Panc1 (cell line): ENCODE data around the gene RASGRP3. TPM values are rescaled to one million over a fixed set of nuclear protein-coding genes. Genes with fewer than 3 reads are reported as not detected.

ENCODE experiments used
- ATAC-seq: fragments of 200-7000 bp; cut with Tn5 transposase; 2 replicates; pipeline ENCODE4 v1.9.1; 2020; ENCODE audit warnings: mild to moderate bottlenecking, moderate library complexity
- BruUV-seq: library from RNA; stranded (reverse); fragments of 400-500 nt; replicated peaks from 2 replicates; lab custom pipeline; 2021; lab: Mats Ljungman, UMichigan
- CTCF ChIA-PET: fragments of 300-600 bp; sonication (Branson Sonifier 250); formaldehyde crosslinking; loops from one replicate; lab custom pipeline; 2022; ENCODE audit warnings: antibody characterized with exemption; lab: Charles Lee
- POLR2A ChIA-PET: fragments of 300-600 bp; sonication (Branson Sonifier 250); formaldehyde crosslinking; loops from one replicate; lab custom pipeline; 2022; ENCODE audit warnings: antibody characterized with exemption; lab: Charles Lee
- DNase-seq: peaks from one replicate; pipeline ENCODE4 v3.0.0-alpha.2; 2010; ENCODE audit warnings: low read depth, low spot score
- H3K27ac ChIP-seq: 2 replicates; pipeline ENCODE4 v1.5.1; 2011; ENCODE audit warnings: mild to moderate bottlenecking, low read length, inconsistent platforms
- H3K27me3 ChIP-seq: fragments of 200-500 bp; sonication (Bioruptor generic); 2 replicates; pipeline ENCODE4 v1.6.0; 2014; ENCODE audit warnings: low read length, inconsistent platforms; ENCODE audit not compliant: control insufficient read depth, insufficient read depth
- H3K36me3 ChIP-seq: fragments of 200-500 bp; sonication (Bioruptor generic); 2 replicates; pipeline ENCODE4 v1.5.1; 2014; ENCODE audit warnings: inconsistent platforms, mild to moderate bottlenecking, low read length, moderate library complexity; ENCODE audit not compliant: control insufficient read depth, insufficient read depth
- H3K4me1 ChIP-seq: 2 replicates; pipeline ENCODE4 v1.5.1; 2011; ENCODE audit warnings: inconsistent platforms, mild to moderate bottlenecking, low read length, moderate library complexity; ENCODE audit not compliant: control insufficient read depth, insufficient read depth
- H3K4me3 ChIP-seq, 2 experiments: 2 replicates each; pipeline ENCODE4 v1.5.1; 2011 to 2012; ENCODE audit warnings: low read depth in 2 of 2, low read length in 2 of 2, mild to moderate bottlenecking in 2 of 2, inconsistent platforms in 1 of 2, moderate library complexity in 1 of 2
- H3K9me3 ChIP-seq: fragments of 200-500 bp; sonication (Bioruptor generic); 2 replicates; pipeline ENCODE4 v1.5.1; 2014; ENCODE audit warnings: low read depth, mild to moderate bottlenecking, inconsistent platforms, low read length, moderate library complexity; ENCODE audit not compliant: control insufficient read depth, insufficient read depth
- POLR2AphosphoS5 ChIP-seq: IDR thresholded peaks from 2 replicates; pipeline ENCODE4 v1.6.1; 2012; ENCODE audit warnings: mild to moderate bottlenecking, low read depth, low read length, moderate library complexity
- REST ChIP-seq, 2 experiments: IDR thresholded peaks; 2 replicates each; pipeline ENCODE4 v1.6.1; 2011 to 2012; ENCODE audit warnings: low read depth in 2 of 2, control low read depth in 1 of 2, low read length in 1 of 2, mild to moderate bottlenecking in 1 of 2, moderate library complexity in 1 of 2; ENCODE audit not compliant: insufficient read depth in 1 of 2
- SIN3A ChIP-seq: IDR thresholded peaks from 2 replicates; pipeline ENCODE4 v1.6.1; 2012; ENCODE audit warnings: low read depth, mild to moderate bottlenecking, low read length, moderate library complexity, borderline replicate concordance; ENCODE audit not compliant: insufficient read depth
- TCF7L2 ChIP-seq: IDR thresholded peaks from 2 replicates; pipeline ENCODE4 v1.6.1; 2011; ENCODE audit warnings: mild to moderate bottlenecking, low read depth, low read length, inconsistent platforms
- in situ Hi-C: cut with HindIII; loops from 2 replicates; pipeline ENCODE4 v1.10.0; 2016; ENCODE audit warnings: low sequenced_read_pairs, low pct_unique_long_range_greater_than_20kb
- intact Hi-C: fragments of 100-400 bp; cut with micrococcal nuclease; formaldehyde crosslinking; loops from one replicate; pipeline ENCODE4 v1.10.0; 2022; ENCODE audit not compliant: unreplicated experiment
- total RNA-seq: library from RNA; stranded (reverse); gene quantifications from one replicate; pipeline ENCODE4 v1.2.1, GENCODE V29; 2021; ENCODE audit not compliant: unreplicated experiment
- TF ChIP-seq, protein P1 (sequence below): fragments of 450-650 bp; IDR thresholded peaks from 2 replicates; pipeline ENCODE4 v1.5.1; 2017; ENCODE audit warnings: mild to moderate bottlenecking

Gene RASGRP3
- total RNA-seq, 1 experiment from 2014 or later: 2.6 TPM

DNA sequence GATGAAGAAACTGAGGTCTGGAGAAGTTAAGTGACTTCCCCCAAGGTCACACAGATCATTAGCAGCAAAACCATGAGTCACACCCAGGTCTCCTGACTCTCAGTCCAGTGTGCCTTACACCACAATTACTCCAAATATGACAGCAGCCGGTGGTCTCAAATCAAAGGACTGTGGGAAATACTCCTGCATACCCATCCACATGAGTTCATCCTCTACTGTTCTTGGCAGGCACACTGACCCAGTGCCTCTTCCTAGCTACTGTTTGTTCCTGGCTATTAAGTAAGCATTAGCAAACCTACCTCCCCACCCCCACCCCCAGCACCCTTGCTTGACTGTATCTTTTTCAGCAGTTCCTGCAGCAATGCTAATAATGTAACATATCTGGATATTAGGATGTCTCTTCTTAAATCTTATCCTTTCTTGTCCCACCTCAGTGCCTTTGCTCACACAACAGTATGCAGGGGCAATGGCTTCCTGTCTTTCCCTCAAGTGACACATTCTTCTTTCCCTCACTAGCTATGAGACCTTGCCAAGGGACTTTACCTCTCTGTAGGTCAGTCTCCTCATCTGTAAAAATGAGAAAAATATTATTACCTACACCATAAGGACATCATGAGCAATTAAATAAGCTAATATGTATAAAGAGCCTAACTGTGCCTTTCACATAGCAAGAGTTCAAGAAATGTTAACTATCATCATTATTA is 76.5 kb downstream of the RASGRP3 start:
- TF ChIP-seq SIN3A: no peak
- no peak for TF ChIP-seq TCF7L2
- no peak for TF ChIP-seq POLR2AphosphoS5
- no peak for TF ChIP-seq REST (IDR thresholded peaks at IDR 0.05; ENCODE audit: insufficient read depth in 1 of 2, low read depth in 2 of 2, low read length in 1 of 2)
- TF ChIP-seq, protein P1, sequence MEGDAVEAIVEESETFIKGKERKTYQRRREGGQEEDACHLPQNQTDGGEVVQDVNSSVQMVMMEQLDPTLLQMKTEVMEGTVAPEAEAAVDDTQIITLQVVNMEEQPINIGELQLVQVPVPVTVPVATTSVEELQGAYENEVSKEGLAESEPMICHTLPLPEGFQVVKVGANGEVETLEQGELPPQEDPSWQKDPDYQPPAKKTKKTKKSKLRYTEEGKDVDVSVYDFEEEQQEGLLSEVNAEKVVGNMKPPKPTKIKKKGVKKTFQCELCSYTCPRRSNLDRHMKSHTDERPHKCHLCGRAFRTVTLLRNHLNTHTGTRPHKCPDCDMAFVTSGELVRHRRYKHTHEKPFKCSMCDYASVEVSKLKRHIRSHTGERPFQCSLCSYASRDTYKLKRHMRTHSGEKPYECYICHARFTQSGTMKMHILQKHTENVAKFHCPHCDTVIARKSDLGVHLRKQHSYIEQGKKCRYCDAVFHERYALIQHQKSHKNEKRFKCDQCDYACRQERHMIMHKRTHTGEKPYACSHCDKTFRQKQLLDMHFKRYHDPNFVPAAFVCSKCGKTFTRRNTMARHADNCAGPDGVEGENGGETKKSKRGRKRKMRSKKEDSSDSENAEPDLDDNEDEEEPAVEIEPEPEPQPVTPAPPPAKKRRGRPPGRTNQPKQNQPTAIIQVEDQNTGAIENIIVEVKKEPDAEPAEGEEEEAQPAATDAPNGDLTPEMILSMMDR: no peak
- H3K27ac ChIP-seq: no peak overlapping the region
- CTCF ChIA-PET: no interaction called here
- H3K27me3 ChIP-seq: no peaks in the 10 kb centered on the region
- POLR2A ChIA-PET: no interaction called here
- H3K9me3 ChIP-seq: no peaks in the 10 kb centered on the region
- H3K4me1 ChIP-seq: no peaks in the 10 kb centered on the region
- no TSS peak for BruUV-seq
- in situ Hi-C loops: no loop called here
- no peaks in the 10 kb centered on the region for H3K36me3 ChIP-seq
- no peak for DNase-seq
- no peak for ATAC-seq
- intact Hi-C loops: loop anchor here (5.0 kb wide), 1 partner anchor 846 kb away; no protein-coding TSS in a partner anchor
- no peak overlapping the region for H3K4me3 ChIP-seq

DNA sequence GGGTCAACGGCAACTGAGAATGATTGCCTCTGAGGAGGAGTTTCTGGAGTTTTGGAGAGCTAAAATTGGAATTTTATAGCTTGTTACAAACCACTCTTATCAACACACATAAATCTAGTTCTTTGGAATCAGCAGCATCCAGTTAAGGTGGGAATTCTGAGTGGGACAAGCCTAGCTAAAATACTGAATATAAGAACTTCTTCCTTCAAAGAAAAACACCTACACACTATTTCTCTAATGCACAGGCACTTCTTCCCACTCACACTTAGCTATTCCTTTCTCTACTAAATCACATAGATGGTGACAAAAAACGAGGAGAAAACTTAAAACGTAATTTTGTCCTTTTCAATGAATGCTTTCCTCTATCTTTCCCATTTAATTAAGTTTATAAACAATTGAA is 79.2 kb downstream of the RASGRP3 start:
- H3K9me3 ChIP-seq: no peaks in the 10 kb centered on the region
- in situ Hi-C loops: no loop called here
- intact Hi-C loops: no loop called here
- H3K27me3 ChIP-seq: no peaks in the 10 kb centered on the region
- ATAC-seq: no peak
- no peak for DNase-seq
- H3K36me3 ChIP-seq: no peaks in the 10 kb centered on the region
- H3K4me1 ChIP-seq: no peaks in the 10 kb centered on the region
- H3K4me3 ChIP-seq: no peak overlapping the region
- CTCF ChIA-PET: no interaction called here
- no peak for TF ChIP-seq POLR2AphosphoS5
- no peak for TF ChIP-seq SIN3A
- TF ChIP-seq, protein P1: no peak
- TF ChIP-seq TCF7L2: no peak
- TF ChIP-seq REST (IDR thresholded peaks at IDR 0.05; ENCODE audit: insufficient read depth in 1 of 2, low read depth in 2 of 2, low read length in 1 of 2): no peak
- no peak overlapping the region for H3K27ac ChIP-seq
- POLR2A ChIA-PET: no interaction called here
- no TSS peak for BruUV-seq
